ENCODE data around the gene ZNF630.

DNA sequence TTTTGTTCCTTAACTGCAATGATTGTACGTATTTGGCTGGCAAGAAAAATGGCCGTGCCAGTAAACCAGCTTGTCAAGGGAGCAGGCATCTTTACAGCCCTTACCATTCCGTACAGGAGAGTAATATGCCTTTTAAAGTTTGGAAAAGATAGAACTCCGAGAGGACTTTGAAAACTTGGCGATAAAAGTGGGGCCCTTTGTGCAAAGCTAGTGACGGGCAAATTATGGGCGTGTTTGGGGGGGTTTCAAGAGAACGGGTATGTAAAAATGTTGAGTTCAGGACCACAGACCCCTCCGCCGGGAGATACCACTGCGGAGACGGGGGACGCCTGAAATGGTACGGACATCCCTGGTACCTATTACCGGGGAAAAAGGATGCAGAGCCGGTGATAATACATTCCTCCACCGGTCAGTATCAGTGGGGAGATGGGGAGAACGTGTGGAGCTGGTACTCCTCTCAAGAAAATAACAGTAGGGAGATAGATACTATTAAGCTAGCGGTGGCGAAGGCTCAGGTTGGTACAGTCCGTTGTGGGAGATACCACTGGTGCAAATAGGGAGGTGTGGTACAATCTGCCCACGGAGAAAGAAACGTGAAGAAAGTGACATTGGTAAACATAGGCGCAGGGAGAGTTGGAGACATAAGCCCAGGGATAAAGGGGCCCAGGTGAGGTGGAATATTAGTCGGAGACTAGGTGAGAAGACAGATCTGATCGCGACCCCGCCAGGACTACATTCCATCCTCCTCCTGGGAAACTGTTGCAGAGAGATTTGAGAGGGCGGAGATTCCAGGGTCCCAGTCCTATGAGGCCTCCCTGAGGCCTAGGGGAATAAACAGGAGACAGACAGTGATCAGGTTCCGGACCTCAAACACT, 50.2 kb downstream of the ZNF630 start:
- TF ChIP-seq CTCF (IDR thresholded peaks at IDR 0.05 in 8 of 11, conservative IDR thresholded peaks at IDR 0.05 in 3 of 11) (no peak), POLR2AphosphoS5 (IDR thresholded peaks at IDR 0.05) (peak in 2 of 3 donors; percentile 10 to 24)

Measured in spleen (tissue), 7 donors.